GM12878 (cell line): ENCODE data around the gene FXYD6.

ENCODE experiments used
- CBX5 ChIP-seq: sonication (generic); IDR thresholded peaks from 2 replicates; pipeline ENCODE4 v1.6.1; 2016; ENCODE audit warnings: low read depth, moderate library complexity, mild to moderate bottlenecking, inconsistent platforms
- ETV6 ChIP-seq, 2 experiments: fragments of 450-650 bp in 1 of 2; IDR thresholded peaks in 1 of 2; conservative IDR thresholded peaks in 1 of 2; 2 replicates each; pipeline ENCODE4 v1.6.1; 2014; ENCODE audit warnings: antibody characterized with exemption in 1 of 2, borderline replicate concordance in 1 of 2, low read depth in 1 of 2, mild to moderate bottlenecking in 1 of 2, moderate library complexity in 1 of 2
- TARDBP ChIP-seq: IDR thresholded peaks from 2 replicates; pipeline ENCODE4 v1.6.1; 2016; ENCODE audit warnings: borderline replicate concordance
- TCF12 ChIP-seq: IDR thresholded peaks from 2 replicates; pipeline ENCODE4 v1.6.1; 2011; ENCODE audit warnings: low read depth, mild to moderate bottlenecking, low read length

GRCh38 chr11:117884994-117885393 lies 8.5 kb upstream of the FXYD6 start:
- TF ChIP-seq CBX5 (no peak), TCF12 (no peak), TARDBP (no peak), ETV6 (conservative IDR thresholded peaks at IDR 0.05 in 1 of 2, IDR thresholded peaks at IDR 0.05 in 1 of 2; ENCODE audit: borderline replicate concordance in 1 of 2, low read depth in 1 of 2) (no peak)
